Choroid plexus epithelial cell (primary cell): ENCODE results near the gene ATXN1.
"Not testable (repeated sequence)": the region's sequence is repeated elsewhere in the genome, so short reads cannot be mapped to it uniquely, and the experiment has no call there.

ENCODE experiments used
- DNase-seq: peaks from one replicate; pipeline ENCODE4 v3.0.0-alpha.2; 2010; ENCODE audit warnings: low read depth
- H3K4me3 ChIP-seq: 2 replicates; pipeline ENCODE4 v1.5.1; 2011; ENCODE audit warnings: low read depth, mild to moderate bottlenecking, control low read depth, low read length, moderate library complexity
- CTCF ChIP-seq: conservative IDR thresholded peaks from 2 replicates; pipeline ENCODE4 v1.5.1; 2011; ENCODE audit warnings: low read depth, mild to moderate bottlenecking, control low read depth, inconsistent platforms, low read length, moderate library complexity

The ATXN1 gene

GRCh38 chr6:16391451-16391912, 369.8 kb downstream of the ATXN1 start:
- DNase-seq: peak; percentile 38
- TF ChIP-seq CTCF: no peak
- H3K4me3 ChIP-seq: no peak overlapping the region

- H3K4me3 ChIP-seq, DNase-seq: not testable (repeated sequence)
These were observed 370.3 kb downstream of the ATXN1 start for GRCh38 chr6:16390909-16391450.

GRCh38 chr6:16389642-16390041, 371.6 kb downstream of the ATXN1 start:
- no peak overlapping the region for H3K4me3 ChIP-seq
- no peak for DNase-seq
- TF ChIP-seq CTCF: no peak

GRCh38 chr6:16388488-16388887, 372.8 kb downstream of the ATXN1 start:
- no peak for TF ChIP-seq CTCF
- DNase-seq: peak; percentile 47
- H3K4me3 ChIP-seq: no peak overlapping the region

- H3K4me3 ChIP-seq: no peak overlapping the region
- DNase-seq: no peak
- no peak for TF ChIP-seq CTCF
These were observed 375.2 kb downstream of the ATXN1 start for GRCh38 chr6:16386057-16386456.

- DNase-seq: no peak
- H3K4me3 ChIP-seq: no peak overlapping the region
- no peak for TF ChIP-seq CTCF
These were observed 377.6 kb downstream of the ATXN1 start for GRCh38 chr6:16383607-16384206.

- not testable (repeated sequence) for DNase-seq
These were observed 379.3 kb downstream of the ATXN1 start for GRCh38 chr6:16381968-16382367.

GRCh38 chr6:16380220-16380809, 380.9 kb downstream of the ATXN1 start:
- DNase-seq: no peak
- H3K4me3 ChIP-seq: no peak overlapping the region

More at GRCh38 chr6:16381968-16382367, 379.3 kb downstream of the ATXN1 start:
- not testable (repeated sequence) for H3K4me3 ChIP-seq

GRCh38 chr6:16378360-16378759, 382.9 kb downstream of the ATXN1 start:
- DNase-seq, H3K4me3 ChIP-seq: not testable (repeated sequence)

More at GRCh38 chr6:16380220-16380809, 380.9 kb downstream of the ATXN1 start:
- TF ChIP-seq CTCF: no peak
